GM23248 (cell line): Measurements from ENCODE around the gene PPP1CC.

Experiments used
- EZH2 ChIP-seq: fragments of 200-600 bp; sonication (generic); IDR thresholded peaks from 2 replicates; pipeline ENCODE4 v1.6.1; 2018; ENCODE audit warnings: antibody characterized with exemption, mild to moderate bottlenecking; ENCODE audit not compliant: insufficient read depth, poor library complexity, severe bottlenecking
- EZH2phosphoT487 ChIP-seq: fragments of 200-600 bp; sonication (generic); IDR thresholded peaks from 2 replicates; pipeline ENCODE4 v1.6.1; 2018; ENCODE audit warnings: antibody characterized with exemption, moderate library complexity, mild to moderate bottlenecking, low read depth; ENCODE audit not compliant: insufficient read depth

DNA sequence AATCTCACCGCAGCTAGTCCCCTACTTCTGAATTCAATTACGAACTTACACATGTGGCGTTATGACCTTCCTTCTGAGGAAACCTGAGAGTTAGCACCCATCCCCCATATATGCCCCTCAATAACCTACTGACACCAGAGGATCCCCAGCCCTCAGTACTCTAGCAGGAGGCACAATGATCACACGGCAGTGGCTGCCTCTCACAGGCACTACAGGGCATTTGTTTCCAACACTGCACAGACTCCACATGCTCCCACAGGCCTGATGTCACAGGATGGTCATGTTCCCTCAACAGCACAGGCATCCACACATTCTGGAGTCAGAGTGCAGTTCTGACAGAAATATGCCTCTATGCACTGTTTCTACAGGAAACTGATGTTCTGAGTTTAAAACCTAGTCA is 17.4 kb downstream of the PPP1CC start:
- TF ChIP-seq EZH2phosphoT487, result no peak
- TF ChIP-seq EZH2, result no peak
